Neural cell (in vitro differentiated cells): ENCODE measurements around the gene ZNF786. TPM values are rescaled to one million over a fixed set of nuclear protein-coding genes. Genes with fewer than 3 reads are reported as not detected.

ENCODE experiments used
- H2AFZ ChIP-seq: fragments of 200-600, 300-800 bp; sonication (generic), shearing (Covaris generic); 2 replicates; pipeline ENCODE4 v1.6.0; 2014; ENCODE audit warnings: low read depth, mild to moderate bottlenecking, antibody characterized with exemption, low read length, moderate library complexity
- H3F3A ChIP-seq: fragments of 200-600 bp; shearing (Covaris generic); 2 replicates; pipeline ENCODE4 v1.6.1; 2016; ENCODE audit warnings: mild to moderate bottlenecking, moderate library complexity, mixed read lengths, antibody characterized with exemption, low read length; ENCODE audit not compliant: insufficient read depth, poor library complexity, severe bottlenecking
- H3K27ac ChIP-seq: fragments of 200-600, 300-800 bp; sonication (generic), shearing (Covaris generic); 2 replicates; pipeline ENCODE4 v1.5.1; 2014; ENCODE audit warnings: mild to moderate bottlenecking, low read length, moderate library complexity
- H3K27me3 ChIP-seq: fragments of 300-800, 200-600 bp; sonication (generic), shearing (Covaris generic); 2 replicates; pipeline ENCODE4 v1.6.0; 2014; ENCODE audit warnings: mild to moderate bottlenecking, low read depth, low read length, moderate library complexity; ENCODE audit not compliant: insufficient read depth
- H3K36me3 ChIP-seq: fragments of 300-800, 200-600 bp; sonication (generic), shearing (Covaris generic); 2 replicates; pipeline ENCODE4 v1.5.1; 2014; ENCODE audit warnings: mild to moderate bottlenecking, antibody characterized with exemption, low read length, moderate library complexity; ENCODE audit not compliant: insufficient read depth
- H3K4me2 ChIP-seq: fragments of 300-800, 200-600 bp; sonication (generic), shearing (Covaris generic); 2 replicates; pipeline ENCODE4 v1.6.0; 2014; ENCODE audit warnings: mild to moderate bottlenecking, low read length
- H3K4me3 ChIP-seq: fragments of 300-800, 200-600 bp; sonication (generic), shearing (Covaris generic); 2 replicates; pipeline ENCODE4 v1.5.1; 2014; ENCODE audit warnings: mild to moderate bottlenecking, low read length, moderate library complexity
- H3K79me2 ChIP-seq: fragments of 200-600 bp; shearing (Covaris generic); replicated peaks from 2 replicates; pipeline ENCODE4 v1.6.0; 2014; ENCODE audit warnings: mild to moderate bottlenecking, low read length, moderate library complexity; ENCODE audit not compliant: insufficient read depth
- H3K9ac ChIP-seq: fragments of 300-800, 200-600 bp; sonication (generic), shearing (Covaris generic); 2 replicates; pipeline ENCODE4 v1.6.1; 2016; ENCODE audit warnings: mild to moderate bottlenecking, low read length, mixed read lengths
- H3K9me2 ChIP-seq: fragments of 200-600 bp; shearing (Covaris generic); 2 replicates; pipeline ENCODE4 v1.6.1; 2016; ENCODE audit warnings: mild to moderate bottlenecking, low read length, mixed read lengths; ENCODE audit not compliant: insufficient read depth
- H3K9me3 ChIP-seq: fragments of 200-600, 300-800 bp; sonication (generic), shearing (Covaris generic); 2 replicates; pipeline ENCODE4 v1.6.1; 2016; ENCODE audit warnings: mild to moderate bottlenecking, mixed run types, low read length, moderate library complexity, mixed read lengths
- H4K20me1 ChIP-seq: fragments of 200-600 bp; shearing (Covaris generic); 2 replicates; pipeline ENCODE4 v1.6.1; 2016; ENCODE audit warnings: mild to moderate bottlenecking, mixed run types; ENCODE audit not compliant: insufficient read depth
- EP300 ChIP-seq: fragments of 450-650 bp; conservative IDR thresholded peaks from 2 replicates; pipeline ENCODE4 v1.6.1; 2014; ENCODE audit warnings: antibody characterized with exemption, mild to moderate bottlenecking, moderate library complexity; ENCODE audit not compliant: poor library complexity, severe bottlenecking
- EZH2 ChIP-seq: fragments of 200-600, 300-800 bp; shearing (Covaris generic), sonication (generic); IDR thresholded peaks from 2 replicates; pipeline ENCODE4 v1.6.1; 2014; ENCODE audit warnings: antibody characterized with exemption, low read length, borderline replicate concordance, mild to moderate bottlenecking; ENCODE audit not compliant: insufficient read depth, poor library complexity, severe bottlenecking
- MXI1 ChIP-seq: fragments of 450-650 bp; conservative IDR thresholded peaks from 2 replicates; pipeline ENCODE4 v1.6.1; 2014; ENCODE audit warnings: antibody characterized with exemption, mild to moderate bottlenecking; ENCODE audit not compliant: poor library complexity, severe bottlenecking
- POLR2AphosphoS5 ChIP-seq: IDR thresholded peaks from 2 replicates; pipeline ENCODE4 v1.6.1; 2012
- RAD21 ChIP-seq: fragments of 450-650 bp; conservative IDR thresholded peaks from 2 replicates; pipeline ENCODE4 v1.6.1; 2014; ENCODE audit warnings: antibody characterized with exemption, mild to moderate bottlenecking, moderate library complexity
- REST ChIP-seq: IDR thresholded peaks from 2 replicates; pipeline ENCODE4 v1.6.1; 2012; ENCODE audit warnings: borderline replicate concordance
- SMC3 ChIP-seq: fragments of 450-650 bp; conservative IDR thresholded peaks from 2 replicates; pipeline ENCODE4 v1.6.1; 2014; ENCODE audit warnings: antibody characterized with exemption, mild to moderate bottlenecking, moderate library complexity; ENCODE audit not compliant: poor library complexity
- TAF1 ChIP-seq: IDR thresholded peaks from 2 replicates; pipeline ENCODE4 v1.6.1; 2012; ENCODE audit warnings: low read depth
- polyA plus RNA-seq: library from polyadenylated mRNA; depleted of rRNA; stranded (reverse); fragments of >200 nt; gene quantifications from 2 replicates; pipeline ENCODE4 v1.2.3, GENCODE V29; 2014
- TF ChIP-seq, protein P1 (sequence below): fragments of 450-650 bp; IDR thresholded peaks from 2 replicates; pipeline ENCODE4 v1.5.1; 2014; ENCODE audit warnings: antibody characterized with exemption, mild to moderate bottlenecking, moderate library complexity; ENCODE audit not compliant: poor library complexity, severe bottlenecking

ZNF786 gene
- polyA plus RNA-seq, 1 donor from 2014 or later = 7.8 TPM

DNA sequence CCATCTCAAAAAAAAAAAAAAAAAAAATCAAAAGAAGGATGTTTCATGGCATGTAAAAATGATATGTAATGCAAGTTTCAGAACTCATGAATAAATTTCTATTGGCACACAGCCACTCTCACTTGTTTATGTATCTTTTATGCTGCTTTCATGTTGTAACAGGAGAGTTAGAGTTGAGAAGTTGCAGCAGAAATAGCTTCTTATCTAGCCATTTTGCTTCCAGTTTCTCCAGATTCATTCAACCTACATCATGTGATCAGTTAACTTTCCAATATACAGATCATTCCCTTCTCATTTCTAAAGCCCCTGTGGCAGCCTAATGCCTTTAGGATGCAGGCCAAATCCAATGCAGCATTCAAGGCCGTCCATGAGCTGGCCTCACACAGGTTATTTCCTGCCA, 30.4 kb downstream of the ZNF786 start:
- H3K4me3 ChIP-seq = no peak overlapping the region
- H3K9ac ChIP-seq = no peak overlapping the region
- H3K9me2 ChIP-seq = no peaks in the 10 kb centered on the region
- H3K27me3 ChIP-seq = no peaks in the 10 kb centered on the region
- H3K79me2 ChIP-seq = no peaks in the 10 kb centered on the region
- H3F3A ChIP-seq = no peaks in the 10 kb centered on the region
- no peaks in the 10 kb centered on the region for H3K36me3 ChIP-seq
- TF ChIP-seq MXI1 = no peak
- TF ChIP-seq SMC3 = no peak
- TF ChIP-seq, protein P1, sequence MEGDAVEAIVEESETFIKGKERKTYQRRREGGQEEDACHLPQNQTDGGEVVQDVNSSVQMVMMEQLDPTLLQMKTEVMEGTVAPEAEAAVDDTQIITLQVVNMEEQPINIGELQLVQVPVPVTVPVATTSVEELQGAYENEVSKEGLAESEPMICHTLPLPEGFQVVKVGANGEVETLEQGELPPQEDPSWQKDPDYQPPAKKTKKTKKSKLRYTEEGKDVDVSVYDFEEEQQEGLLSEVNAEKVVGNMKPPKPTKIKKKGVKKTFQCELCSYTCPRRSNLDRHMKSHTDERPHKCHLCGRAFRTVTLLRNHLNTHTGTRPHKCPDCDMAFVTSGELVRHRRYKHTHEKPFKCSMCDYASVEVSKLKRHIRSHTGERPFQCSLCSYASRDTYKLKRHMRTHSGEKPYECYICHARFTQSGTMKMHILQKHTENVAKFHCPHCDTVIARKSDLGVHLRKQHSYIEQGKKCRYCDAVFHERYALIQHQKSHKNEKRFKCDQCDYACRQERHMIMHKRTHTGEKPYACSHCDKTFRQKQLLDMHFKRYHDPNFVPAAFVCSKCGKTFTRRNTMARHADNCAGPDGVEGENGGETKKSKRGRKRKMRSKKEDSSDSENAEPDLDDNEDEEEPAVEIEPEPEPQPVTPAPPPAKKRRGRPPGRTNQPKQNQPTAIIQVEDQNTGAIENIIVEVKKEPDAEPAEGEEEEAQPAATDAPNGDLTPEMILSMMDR = no peak
- TF ChIP-seq POLR2AphosphoS5 = no peak
- no peak for TF ChIP-seq EP300
- no peak for TF ChIP-seq REST
- TF ChIP-seq EZH2 = no peak
- no peak for TF ChIP-seq TAF1
- no peak for TF ChIP-seq RAD21
- H4K20me1 ChIP-seq = no peaks in the 10 kb centered on the region
- H3K4me2 ChIP-seq = no peak overlapping the region
- no peak overlapping the region for H2AFZ ChIP-seq
- no peaks in the 10 kb centered on the region for H3K9me3 ChIP-seq
- no peak overlapping the region for H3K27ac ChIP-seq

- no peak overlapping the region for H3K4me3 ChIP-seq
- H3K27me3 ChIP-seq = no peaks in the 10 kb centered on the region
- no peaks in the 10 kb centered on the region for H3K79me2 ChIP-seq
- H3K4me2 ChIP-seq = no peak overlapping the region
- TF ChIP-seq MXI1 (no peak), SMC3 (no peak), REST (no peak), EZH2 (no peak), RAD21 (no peak), POLR2AphosphoS5 (no peak), TAF1 (no peak), EP300 (no peak)
- TF ChIP-seq, protein P1 = no peak
- H3K9me2 ChIP-seq = no peaks in the 10 kb centered on the region
- H3K9ac ChIP-seq = no peak overlapping the region
- H2AFZ ChIP-seq = no peak overlapping the region
- no peaks in the 10 kb centered on the region for H3K9me3 ChIP-seq
- H4K20me1 ChIP-seq = no peaks in the 10 kb centered on the region
- H3F3A ChIP-seq = no peaks in the 10 kb centered on the region
- H3K27ac ChIP-seq = no peak overlapping the region
- no peaks in the 10 kb centered on the region for H3K36me3 ChIP-seq
Observed at GRCh38 chr7:149053885-149054284, 36.6 kb downstream of the ZNF786 start.
